Vagina (tissue), 2 donors: ENCODE results near the gene SLC34A3.

Source experiments
- CTCF ChIP-seq, 3 experiments: fragments of 450-650 bp in 2 of 3; fragments of 200-600 bp in 1 of 3; sonication (generic) in 1 of 3; IDR thresholded peaks; one replicate each; pipeline ENCODE4 v1.5.1; 2017 to 2019; ENCODE audit warnings: antibody characterized with exemption in 3 of 3, mild to moderate bottlenecking in 2 of 3, moderate library complexity in 2 of 3
- POLR2A ChIP-seq, 2 donors: fragments of 450-650 bp; IDR thresholded peaks; one replicate each; pipeline ENCODE4 v1.6.1; 2017; ENCODE audit warnings: antibody characterized with exemption in 2 of 2, mild to moderate bottlenecking in 2 of 2, moderate library complexity in 2 of 2
- POLR2AphosphoS5 ChIP-seq, 2 donors: sonication (generic); formaldehyde crosslinking; IDR thresholded peaks; one replicate each; pipeline ENCODE4 v1.9.0; 2017; ENCODE audit warnings: antibody characterized with exemption in 2 of 2, mild to moderate bottlenecking in 2 of 2, low read depth in 1 of 2; ENCODE audit not compliant: insufficient read depth in 1 of 2

- no peak for TF ChIP-seq CTCF (IDR thresholded peaks at IDR 0.05)
- TF ChIP-seq POLR2A (IDR thresholded peaks at IDR 0.05) = no peak
- TF ChIP-seq POLR2AphosphoS5 (IDR thresholded peaks at IDR 0.05; ENCODE audit: insufficient read depth in 1 of 2, low read depth in 1 of 2) = no peak
These were observed 4.9 kb upstream of the SLC34A3 start for GRCh38 chr9:137225699-137226331.
